K562 (cell line): Measurements from ENCODE around the gene SLC10A4. TPM values are rescaled to one million over a fixed set of nuclear protein-coding genes. Genes with fewer than 3 reads are reported as not detected.

Experiments
- ARID1B ChIP-seq: fragments of 450-650 bp; IDR thresholded peaks from 2 replicates; pipeline ENCODE4 v1.6.1; 2016; ENCODE audit warnings: antibody characterized with exemption, mild to moderate bottlenecking, inconsistent platforms
- EGR1 ChIP-seq: fragments of 450-650 bp; conservative IDR thresholded peaks from 2 replicates; pipeline ENCODE4 v1.6.1; 2017; ENCODE audit warnings: mild to moderate bottlenecking
- EP300 ChIP-seq: IDR thresholded peaks from 2 replicates; pipeline ENCODE4 v1.6.1; 2012; ENCODE audit warnings: low read length, improper control_type of control experiment
- EWSR1 ChIP-seq: fragments of 450-650 bp; IDR thresholded peaks from 2 replicates; pipeline ENCODE4 v1.6.1; 2018; ENCODE audit warnings: borderline replicate concordance, mild to moderate bottlenecking, low read depth, moderate library complexity; ENCODE audit not compliant: partially characterized antibody
- FOS ChIP-seq: IDR thresholded peaks from 3 replicates; pipeline ENCODE4 v1.6.1; 2011; ENCODE audit not compliant: insufficient read length; ENCODE audit errors: extremely low read depth
- FOXP4 ChIP-seq: sonication (generic); formaldehyde crosslinking; IDR thresholded peaks from 2 replicates; pipeline ENCODE4 v1.8.0; 2022; ENCODE audit warnings: mild to moderate bottlenecking, missing genetic modification reagents, borderline replicate concordance
- HNRNPLL ChIP-seq: fragments of 200-400 bp; formaldehyde crosslinking; IDR thresholded peaks from 2 replicates; pipeline ENCODE4 v1.6.1; 2017; ENCODE audit warnings: low read length, low read depth, mild to moderate bottlenecking; ENCODE audit not compliant: poor library complexity, severe bottlenecking
- HOXB6 ChIP-seq: fragments of 250-450 bp; sonication (Bioruptor Pico); IDR thresholded peaks from 2 replicates; pipeline ENCODE4 v1.5.1; 2022; ENCODE audit warnings: mild to moderate bottlenecking, borderline replicate concordance
- HSF4 ChIP-seq: fragments of 250-450 bp; sonication (Bioruptor Pico); IDR thresholded peaks from 2 replicates; pipeline ENCODE4 v2.1.2; 2022; ENCODE audit warnings: mild to moderate bottlenecking, moderate library complexity, borderline replicate concordance
- KLF6 ChIP-seq: fragments of 250-450 bp; sonication (Bioruptor Pico); IDR thresholded peaks from 2 replicates; pipeline ENCODE4 v1.4.0; 2020; ENCODE audit warnings: mild to moderate bottlenecking, moderate library complexity, borderline replicate concordance
- MAFG ChIP-seq: fragments of 450-650 bp; conservative IDR thresholded peaks from 2 replicates; pipeline ENCODE4 v1.6.1; 2016; ENCODE audit warnings: missing genetic modification characterization, missing compliant biosample characterization
- MTF1 ChIP-seq: fragments of 250-450 bp; sonication (Bioruptor Pico); IDR thresholded peaks from 2 replicates; pipeline ENCODE4 v1.9.0; 2021; ENCODE audit warnings: moderate library complexity, mild to moderate bottlenecking, inconsistent platforms, borderline replicate concordance
- MXD1 ChIP-seq: fragments of 250-450 bp; sonication (Bioruptor Pico); IDR thresholded peaks from 2 replicates; pipeline ENCODE4 v1.8.0; 2021; ENCODE audit warnings: borderline replicate concordance, mild to moderate bottlenecking, moderate library complexity; ENCODE audit not compliant: poor library complexity, severe bottlenecking
- POLR2G ChIP-seq: fragments of 200-400 bp; formaldehyde crosslinking; IDR thresholded peaks from 2 replicates; pipeline ENCODE4 v1.6.1; 2017; ENCODE audit warnings: low read depth, mild to moderate bottlenecking, antibody characterized with exemption, low read length, moderate library complexity
- SMAD3 ChIP-seq: fragments of 450-650 bp; formaldehyde crosslinking; conservative IDR thresholded peaks from 2 replicates; pipeline ENCODE4 v1.4.0; 2020; ENCODE audit warnings: mild to moderate bottlenecking
- SMAD4 ChIP-seq: fragments of 250-450 bp; sonication (Bioruptor Pico); conservative IDR thresholded peaks from 2 replicates; pipeline ENCODE4 v1.8.0; 2021; ENCODE audit warnings: inconsistent platforms, mild to moderate bottlenecking, moderate library complexity
- SRF ChIP-seq, 2 experiments: fragments of 250-450, 450-650 bp in 1 of 2; sonication (Bioruptor Pico) in 1 of 2; sonication (generic) in 1 of 2; formaldehyde crosslinking; IDR thresholded peaks; 2 replicates each; pipeline versions ENCODE4 v1.5.0 to v1.5.1; 2020 to 2022; ENCODE audit warnings: mild to moderate bottlenecking in 1 of 2, missing genetic modification reagents in 1 of 2
- TCFL5 ChIP-seq: fragments of 250-450 bp; sonication (Bioruptor Pico); conservative IDR thresholded peaks from 2 replicates; pipeline ENCODE4 v1.6.1; 2021; ENCODE audit warnings: mild to moderate bottlenecking, moderate library complexity, matching md5 sums
- ZBTB7A ChIP-seq: IDR thresholded peaks from 2 replicates; pipeline ENCODE4 v1.6.1; 2011; ENCODE audit warnings: low read depth, mild to moderate bottlenecking, low read length, moderate library complexity, borderline replicate concordance; ENCODE audit not compliant: control insufficient read depth
- ZNF41 ChIP-seq: fragments of 250-450 bp; sonication (Bioruptor Pico); conservative IDR thresholded peaks from 2 replicates; pipeline ENCODE4 v1.4.0; 2020; ENCODE audit warnings: mild to moderate bottlenecking
- ZNF449 ChIP-seq: fragments of 250-450 bp; sonication (Bioruptor Pico); IDR thresholded peaks from 2 replicates; pipeline ENCODE4 v1.8.0; 2022; ENCODE audit warnings: moderate library complexity, mild to moderate bottlenecking, inconsistent platforms
- ZNF583 ChIP-seq: fragments of 250-450 bp; sonication (Bioruptor Pico); IDR thresholded peaks from 2 replicates; pipeline ENCODE4 v1.4.0; 2020
- ZNF778 ChIP-seq: fragments of 450-650 bp; formaldehyde crosslinking; IDR thresholded peaks from 2 replicates; pipeline ENCODE4 v1.4.0; 2020; ENCODE audit warnings: mild to moderate bottlenecking, moderate library complexity
- polyA plus RNA-seq, 8 experiments: library from polyadenylated mRNA; depleted of rRNA in 4 of 8; stranded (reverse) in 5 of 8; unstranded in 3 of 8; fragments of >200 nt; fragmentation: Nextera tagmentation in 2 of 8; fragmentation: Illumina TruSeq in 1 of 8; extraction: Ambion mirVana in 2 of 8; extraction: Trizol in 1 of 8; gene quantifications; 2 replicates each; pipeline versions ENCODE4 v1.2.1 to v1.2.3, GENCODE V29; 2011 to 2014; ENCODE audit warnings: inconsistent platforms in 1 of 8, missing spikeins in 1 of 8
- total RNA-seq, 7 experiments: library from RNA; depleted of rRNA in 6 of 7; stranded (reverse); fragments of >200 nt in 6 of 7; fragmentation: Illumina TruSeq in 2 of 7; extraction: Trizol in 2 of 7; gene quantifications; 2 replicates each; pipeline versions ENCODE4 v1.2.1 to v1.2.3, GENCODE V29; 2011 to 2021; ENCODE audit warnings: low replicate concordance in 1 of 7

The SLC10A4 gene
- total and polyA plus RNA-seq, 9 of the 15 experiments (the other 6 are each of a cell fraction or from before 2014, with no cell fraction given): 2.5 to 16.9 (median 9.3) TPM

- TF ChIP-seq MXD1 (no peak), ZNF41 (no peak), HNRNPLL (peak; percentile 11), EP300 (peak; percentile 55; the same call in 1 of the 2 replicates), EWSR1 (no peak), FOS (no peak), SRF (CRISPR knock-in tag; IDR thresholded peaks at IDR 0.05) (no peak), FOXP4 (CRISPR knock-in tag) (no peak; the same call in 1 of the 2 replicates), EGR1 (0 out of 2 replicates have a peak, but pooled peaks have one; percentile 12), ZNF449 (CRISPR knock-in tag) (no peak), ZNF583 (0 out of 2 replicates have a peak, but pooled peaks have one; percentile 50), KLF6 (CRISPR knock-in tag) (no peak), MTF1 (CRISPR knock-in tag) (no peak), HOXB6 (no peak), ZNF778 (CRISPR knock-in tag) (no peak), POLR2G (peak; percentile 72), HSF4 (CRISPR knock-in tag) (no peak), ZBTB7A (peak; percentile 69; the same call in 1 of the 2 replicates), TCFL5 (CRISPR knock-in tag) (no peak), SMAD3 (CRISPR knock-in tag) (no peak), SMAD4 (CRISPR knock-in tag) (peak; percentile 58; the same call in 1 of the 2 replicates), MAFG (no peak), ARID1B (0 out of 2 replicates have a peak, but pooled peaks have one; percentile 52)
These were observed at the start of gene SLC10A4 (continued) for GRCh38 chr4:48483006-48483776.
